ENCODE measurements around the gene KLRK1. TPM values are rescaled to one million over a fixed set of nuclear protein-coding genes. Genes with fewer than 3 reads are reported as not detected.

The KLRK1 gene
- total and polyA plus RNA-seq, 2 of the 4 experiments (the other 2 are of a cell fraction): not detected

GRCh38 chr12:10385166-10385613, 4.7 kb downstream of the KLRK1 start:
- H2AK5ac ChIP-seq (ENCODE audit: low read depth, low read length): no peak overlapping the region
- CTCF ChIA-PET: no interaction called here
- no peak overlapping the region for H3K9ac ChIP-seq (ENCODE audit: low read depth, low read length)
- dilution Hi-C loops (cut with HindIII; ENCODE audit: low sequenced_read_pairs, unreplicated experiment): no loop called here
- H2BK120ac ChIP-seq (ENCODE audit: low read depth, low read length): no peak overlapping the region
- no peak overlapping the region for H2AFZ ChIP-seq (replicated peaks; ENCODE audit: low read length, poor library complexity)
- no peak overlapping the region for H2BK15ac ChIP-seq (ENCODE audit: low read depth, low read length)
- no peaks in the 10 kb centered on the region for H3K79me1 ChIP-seq (ENCODE audit: low read depth in 1 of 2, low read length in 2 of 2)
- no peak overlapping the region for H4K5ac ChIP-seq (ENCODE audit: low read depth, low read length)
- H4K8ac ChIP-seq (ENCODE audit: low read depth in 2 of 2, low read length in 2 of 2): no peak overlapping the region
- H3K9me1 ChIP-seq (ENCODE audit: insufficient read depth, low read length): no peaks in the 10 kb centered on the region
- DNase-seq: peak; percentile 81
- no peaks in the 10 kb centered on the region for H4K20me1 ChIP-seq (ENCODE audit: insufficient read depth, low read length)
- H2BK20ac ChIP-seq (ENCODE audit: low read depth, low read length): no peak overlapping the region
- H3K4me2 ChIP-seq (ENCODE audit: low read depth, low read length): peak overlapping the region; percentile 31; the same call in 1 of the 2 replicates
- TF ChIP-seq CHD1 (IDR thresholded peaks at IDR 0.05; ENCODE audit: low read depth, low read length): no peak
- TF ChIP-seq NFE2L2 (IDR thresholded peaks at IDR 0.05; ENCODE audit: low read depth, low read length): peak; percentile 40; the same call in 1 of the 2 replicates
- H3K23ac ChIP-seq (ENCODE audit: low read depth, low read length): no peak overlapping the region
- BruUV-seq (replicated peaks): no TSS peak
- H3K14ac ChIP-seq (replicated peaks; ENCODE audit: low read depth, low read length): no peak overlapping the region
- in situ Hi-C loops (cut with MboI; ENCODE audit: low sequenced_read_pairs): no loop called here
- H3K27ac ChIP-seq (ENCODE audit: insufficient read depth, low read length): no peak overlapping the region
- intact Hi-C loops (cut with micrococcal nuclease): no loop called here
- H4K91ac ChIP-seq (ENCODE audit: insufficient read depth, low read depth, low read length): no peak overlapping the region
- no peak overlapping the region for H3K56ac ChIP-seq (ENCODE audit: extremely low read depth, insufficient read depth, low read length)
- ATAC-seq (ENCODE audit: low read depth): peak; percentile 95
- H3K9me3 ChIP-seq (ENCODE audit: control insufficient read depth, insufficient read depth, low read length): no peaks in the 10 kb centered on the region
- no peaks in the 10 kb centered on the region for H3K27me3 ChIP-seq (ENCODE audit: control insufficient read depth, insufficient read depth, low read length)
- peak overlapping the region; percentile 39 for H2BK5ac ChIP-seq (ENCODE audit: low read depth, low read length, poor library complexity, severe bottlenecking)
- no peak overlapping the region for H2AK9ac ChIP-seq (replicated peaks; ENCODE audit: low read depth, low read length, poor library complexity)
- no peak overlapping the region for H3K18ac ChIP-seq (ENCODE audit: low read depth, low read length)
- H3K36me3 ChIP-seq (ENCODE audit: control insufficient read depth, insufficient read depth, low read length): no peaks in the 10 kb centered on the region
- no CpG with 5 or more reads among the region's 2 CpGs for WGBS, 2 experiments (ENCODE audit: extremely low coverage in 2 of 2, insufficient read length in 1 of 2)
- H3K4me3 ChIP-seq (ENCODE audit: insufficient read depth, low read depth, low read length): no peak overlapping the region
- H3K4ac ChIP-seq (ENCODE audit: low read depth, low read length): no peak overlapping the region
- POLR2A ChIA-PET (ENCODE audit: unreplicated experiment): no interaction called here
- H3K4me1 ChIP-seq (ENCODE audit: control insufficient read depth, insufficient read depth, low read length): no peaks in the 10 kb centered on the region
